Colonic mucosa (tissue), 4 donors: Measurements from ENCODE around the gene FAM110A. TPM values are rescaled to one million over a fixed set of nuclear protein-coding genes. Genes with fewer than 3 reads are reported as not detected.

ENCODE experiments used
- DNase-seq: peaks from one replicate; pipeline ENCODE4 v3.0.0-alpha.2; 2020
- H3K27ac ChIP-seq: fragments of 200-600 bp; one replicate; pipeline ENCODE4 v1.8.0; 2021
- H3K27me3 ChIP-seq: fragments of 200-600 bp; one replicate; pipeline ENCODE4 v1.8.0; 2021
- H3K36me3 ChIP-seq: fragments of 200-600 bp; one replicate; pipeline ENCODE4 v1.8.0; 2021
- H3K4me1 ChIP-seq: fragments of 200-600 bp; one replicate; pipeline ENCODE4 v1.8.0; 2021; ENCODE audit warnings: mild to moderate bottlenecking
- H3K4me3 ChIP-seq: fragments of 200-600 bp; one replicate; pipeline ENCODE4 v1.8.0; 2021
- H3K9ac ChIP-seq, 2 donors: one replicate each; pipeline ENCODE4 v1.7.0; 2013; ENCODE audit warnings: control low read depth in 2 of 2, low read depth in 2 of 2, low read length in 2 of 2
- H3K9me3 ChIP-seq: fragments of 200-600 bp; one replicate; pipeline ENCODE4 v1.8.0; 2021
- intact Hi-C: fragments of 100-400 bp; cut with DNase I; formaldehyde crosslinking; loops from one replicate; pipeline ENCODE4 v1.14.1; 2022
- total RNA-seq, 2 donors: library from RNA; stranded (reverse); fragmentation: NEBNext Ultra II Directional in 1 of 2; extraction: Animal tissue kit (Norgen Biotek cat#: 25700) in 1 of 2; gene quantifications; one replicate each; pipeline ENCODE4 v1.2.1, GENCODE V29; 2021
- TF ChIP-seq, protein P1 (sequence below): fragments of 200-600 bp; IDR thresholded peaks from one replicate; pipeline ENCODE4 v1.8.0; 2022; ENCODE audit warnings: antibody characterized with exemption, mild to moderate bottlenecking
- donor health status: healthy.
- donor health status: DM: no; HTN: no; CAD: no.
- donor health status: DM: no; HTN: no; CAD: no.

FAM110A gene
- total RNA-seq, 2 donors from 2014 or later = 13.0 to 19.7 TPM

DNA sequence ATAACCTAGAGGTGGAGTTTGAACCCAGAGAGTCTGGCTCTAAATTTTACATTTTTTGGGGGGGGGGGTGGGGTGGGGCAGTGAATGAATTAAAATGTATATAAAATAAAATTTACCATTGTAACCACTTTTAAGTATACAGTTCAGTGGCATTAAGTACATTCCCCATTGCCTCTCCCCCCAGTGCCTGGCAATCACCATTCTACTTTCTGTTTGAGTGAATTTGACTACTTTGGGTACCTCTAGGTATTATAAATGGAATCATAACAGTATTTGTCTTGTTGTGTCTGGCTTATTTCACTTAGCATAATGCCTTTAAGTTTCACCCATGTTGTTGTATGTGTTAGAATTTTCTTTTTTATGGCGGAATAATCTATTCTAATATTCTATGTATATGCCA is 2.7 kb downstream of the FAM110A start:
- H3K27ac ChIP-seq = no peak overlapping the region
- no peaks in the 10 kb centered on the region for H3K36me3 ChIP-seq
- intact Hi-C loops = no loop called here
- peaks cover 4% of the 10 kb centered on the region for H3K27me3 ChIP-seq
- H3K4me1 ChIP-seq = no peaks in the 10 kb centered on the region
- TF ChIP-seq, protein P1, sequence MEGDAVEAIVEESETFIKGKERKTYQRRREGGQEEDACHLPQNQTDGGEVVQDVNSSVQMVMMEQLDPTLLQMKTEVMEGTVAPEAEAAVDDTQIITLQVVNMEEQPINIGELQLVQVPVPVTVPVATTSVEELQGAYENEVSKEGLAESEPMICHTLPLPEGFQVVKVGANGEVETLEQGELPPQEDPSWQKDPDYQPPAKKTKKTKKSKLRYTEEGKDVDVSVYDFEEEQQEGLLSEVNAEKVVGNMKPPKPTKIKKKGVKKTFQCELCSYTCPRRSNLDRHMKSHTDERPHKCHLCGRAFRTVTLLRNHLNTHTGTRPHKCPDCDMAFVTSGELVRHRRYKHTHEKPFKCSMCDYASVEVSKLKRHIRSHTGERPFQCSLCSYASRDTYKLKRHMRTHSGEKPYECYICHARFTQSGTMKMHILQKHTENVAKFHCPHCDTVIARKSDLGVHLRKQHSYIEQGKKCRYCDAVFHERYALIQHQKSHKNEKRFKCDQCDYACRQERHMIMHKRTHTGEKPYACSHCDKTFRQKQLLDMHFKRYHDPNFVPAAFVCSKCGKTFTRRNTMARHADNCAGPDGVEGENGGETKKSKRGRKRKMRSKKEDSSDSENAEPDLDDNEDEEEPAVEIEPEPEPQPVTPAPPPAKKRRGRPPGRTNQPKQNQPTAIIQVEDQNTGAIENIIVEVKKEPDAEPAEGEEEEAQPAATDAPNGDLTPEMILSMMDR = no peak
- H3K9ac ChIP-seq = no peak overlapping the region
- H3K9me3 ChIP-seq = no peaks in the 10 kb centered on the region
- H3K4me3 ChIP-seq = no peak overlapping the region
- no peak for DNase-seq

DNA sequence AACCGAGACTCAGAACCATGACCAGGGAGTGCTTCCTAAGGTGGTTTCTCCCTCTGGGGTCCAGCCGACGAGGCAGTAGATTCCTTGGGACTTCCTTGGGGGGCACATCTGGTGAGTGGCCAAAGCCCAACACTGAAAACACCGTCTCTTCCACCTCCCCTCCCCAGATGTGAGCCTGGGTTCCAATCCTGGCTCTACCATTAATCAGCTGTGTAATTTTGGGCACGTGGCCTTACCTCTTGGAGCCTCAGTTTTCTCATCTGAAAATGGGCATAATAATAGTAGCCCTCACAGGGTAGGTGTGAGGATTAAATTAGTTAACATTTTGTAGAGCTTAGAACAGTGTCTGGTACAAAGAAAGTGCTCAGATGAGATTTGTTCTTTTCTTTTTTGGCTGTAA is 5.5 kb downstream of the FAM110A start:
- peaks cover 4% of the 10 kb centered on the region for H3K27me3 ChIP-seq
- H3K36me3 ChIP-seq = no peaks in the 10 kb centered on the region
- DNase-seq = no peak
- no peak overlapping the region for H3K9ac ChIP-seq
- H3K27ac ChIP-seq = no peak overlapping the region
- no peak overlapping the region for H3K4me3 ChIP-seq
- H3K4me1 ChIP-seq = peaks cover 4% of the 10 kb centered on the region
- H3K9me3 ChIP-seq = no peaks in the 10 kb centered on the region
- TF ChIP-seq, protein P1 = no peak
- intact Hi-C loops = no loop called here

DNA sequence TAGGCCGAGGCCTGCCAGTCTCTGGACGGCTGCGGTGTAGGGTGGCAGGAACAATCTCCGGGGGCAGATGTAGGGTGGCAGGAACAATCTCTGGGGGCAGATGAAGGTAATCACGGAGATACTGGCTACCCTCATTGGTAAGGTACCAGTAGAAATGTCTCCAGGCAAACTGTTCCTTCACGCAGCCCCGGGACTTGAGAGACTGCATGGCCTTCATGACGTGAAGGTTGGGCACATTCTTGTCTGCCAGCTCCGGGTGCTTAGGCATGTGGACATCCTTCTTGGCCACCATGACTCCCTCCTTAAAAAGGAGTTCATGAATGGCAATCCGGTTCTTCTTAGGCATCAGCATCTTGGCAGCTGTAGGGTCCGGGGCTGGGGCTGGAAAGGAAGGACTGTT is 6.1 kb downstream of the FAM110A start:
- Histone ChIP-seq H3K9ac (no peak overlapping the region), H3K4me3 (no peak overlapping the region), H3K36me3 (no peaks in the 10 kb centered on the region), H3K9me3 (no peaks in the 10 kb centered on the region), H3K27ac (no peak overlapping the region), H3K27me3 (peaks cover 4% of the 10 kb centered on the region), H3K4me1 (peaks cover 4% of the 10 kb centered on the region)
- TF ChIP-seq, protein P1 = no peak
- intact Hi-C loops = no loop called here
- DNase-seq = no peak

DNA sequence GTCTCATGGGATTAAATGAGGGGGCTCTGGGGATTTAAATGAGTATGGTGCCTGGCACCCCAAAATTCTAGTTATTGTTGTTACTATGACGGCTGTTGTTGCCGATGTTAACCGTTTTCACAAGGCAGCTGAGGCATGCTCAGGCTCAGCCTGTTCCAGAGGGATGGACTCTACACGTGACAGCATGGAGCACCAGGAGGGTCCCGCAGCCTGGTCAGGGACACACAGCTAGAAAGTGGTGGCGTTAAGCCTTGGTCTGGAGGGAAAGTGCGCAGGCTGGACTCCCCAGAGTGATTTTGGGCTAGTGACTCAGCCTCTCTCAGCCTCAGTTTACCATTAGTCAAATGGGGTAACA is 7.0 kb downstream of the FAM110A start:
- Histone ChIP-seq H3K9me3 (no peaks in the 10 kb centered on the region), H3K9ac (peak overlapping the region in 1 of 2 donors; percentile 68), H3K36me3 (no peaks in the 10 kb centered on the region), H3K27me3 (peaks cover 4% of the 10 kb centered on the region), H3K4me1 (peaks cover 4% of the 10 kb centered on the region), H3K27ac (no peak overlapping the region), H3K4me3 (no peak overlapping the region)
- intact Hi-C loops = no loop called here
- DNase-seq = no peak
- TF ChIP-seq, protein P1 = no peak

DNA sequence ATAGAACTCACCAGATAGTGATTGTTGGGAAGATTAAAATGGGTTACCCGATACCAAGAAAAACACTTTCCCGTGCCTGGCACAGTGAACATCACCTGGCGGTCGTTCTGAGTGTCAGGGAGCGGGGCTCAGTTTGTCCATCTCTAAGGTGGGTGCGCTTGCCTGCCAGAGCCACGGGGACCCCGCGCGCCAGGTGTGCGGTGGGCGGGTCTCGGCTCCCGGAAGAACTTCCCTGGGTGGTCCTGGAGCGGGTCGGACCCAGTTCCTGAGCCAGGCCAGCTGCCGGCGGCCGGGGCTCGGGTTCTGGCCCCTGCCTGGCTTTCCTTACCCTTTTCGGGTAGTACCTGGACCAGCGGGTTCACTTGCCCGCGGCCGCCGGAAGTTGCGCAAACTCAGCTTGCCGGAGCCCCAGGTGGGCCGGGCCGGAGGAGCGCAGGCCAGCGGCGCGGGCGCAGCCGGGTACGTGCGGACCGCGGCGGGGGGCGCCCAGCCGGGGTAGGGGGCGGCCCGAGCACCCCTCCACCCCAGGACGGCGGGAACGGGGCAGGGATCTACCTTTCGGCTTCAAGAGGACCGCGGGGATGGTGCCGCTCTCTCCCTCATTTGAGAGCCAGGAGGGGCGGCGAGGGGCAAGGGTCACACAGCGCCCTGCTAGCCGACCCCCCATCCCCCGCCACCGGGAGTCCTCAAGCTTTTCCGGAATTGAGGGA is 7.5 kb downstream of the FAM110A start:
- Histone ChIP-seq H3K4me1 (peaks cover 4% of the 10 kb centered on the region), H3K36me3 (no peaks in the 10 kb centered on the region), H3K9me3 (no peaks in the 10 kb centered on the region), H3K27me3 (peaks cover 4% of the 10 kb centered on the region), H3K27ac (no peak overlapping the region), H3K9ac (peak overlapping the region; percentile 44 to 68), H3K4me3 (peak overlapping the region; percentile 52)
- DNase-seq = peak; percentile 76
- intact Hi-C loops = no loop called here
- TF ChIP-seq, protein P1 = no peak
